IMR-90 (cell line): ENCODE results near the gene SAPCD1. TPM values are rescaled to one million over a fixed set of nuclear protein-coding genes. Genes with fewer than 3 reads are reported as not detected.

Experiments
- ATAC-seq: fragments of 200-7000 bp; cut with Tn5 transposase; 2 replicates; pipeline ENCODE4 v1.9.1; 2020; ENCODE audit warnings: low read depth, mild to moderate bottlenecking, moderate library complexity
- BruUV-seq: library from RNA; stranded (reverse); fragments of 400-500 nt; replicated peaks from 2 replicates; lab custom pipeline; 2021; lab: Mats Ljungman, UMichigan
- CTCF ChIA-PET: fragments of 300-600 bp; formaldehyde crosslinking; extraction: SDS; loops from one replicate; lab custom pipeline; 2021; ENCODE audit warnings: antibody characterized with exemption; lab: Yijun Ruan, JAX
- POLR2A ChIA-PET: fragments of 300-600 bp; sonication (Branson Sonifier 250); formaldehyde crosslinking; loops from one replicate; lab custom pipeline; 2022; ENCODE audit warnings: antibody characterized with exemption; ENCODE audit not compliant: unreplicated experiment; lab: Charles Lee
- DNase-seq: peaks from one replicate; pipeline ENCODE4 v3.0.0; 2013
- H2AFZ ChIP-seq: replicated peaks from 2 replicates; pipeline ENCODE3; 2013; ENCODE audit warnings: low read length, mild to moderate bottlenecking; ENCODE audit not compliant: poor library complexity
- H2AK5ac ChIP-seq: 2 replicates; pipeline ENCODE4 v1.6.1; 2013; ENCODE audit warnings: low read depth, low read length, inconsistent platforms
- H2AK9ac ChIP-seq: replicated peaks from 2 replicates; pipeline ENCODE3; 2013; ENCODE audit warnings: mild to moderate bottlenecking, low read depth, low read length, moderate library complexity; ENCODE audit not compliant: poor library complexity
- H2BK120ac ChIP-seq: 2 replicates; pipeline ENCODE4 v1.6.1; 2013; ENCODE audit warnings: low read depth, low read length, inconsistent platforms
- H2BK15ac ChIP-seq: 3 replicates; pipeline ENCODE4 v1.6.1; 2013; ENCODE audit warnings: low read depth, low read length, inconsistent platforms
- H2BK20ac ChIP-seq: 2 replicates; pipeline ENCODE4 v1.6.1; 2013; ENCODE audit warnings: low read depth, mild to moderate bottlenecking, inconsistent platforms, low read length, moderate library complexity
- H2BK5ac ChIP-seq: 2 replicates; pipeline ENCODE4 v1.6.1; 2013; ENCODE audit warnings: mild to moderate bottlenecking, low read depth, low read length, inconsistent platforms; ENCODE audit not compliant: poor library complexity, severe bottlenecking
- H3K14ac ChIP-seq: replicated peaks from 2 replicates; pipeline ENCODE4 v1.6.1; 2013; ENCODE audit warnings: low read depth, low read length, inconsistent platforms
- H3K18ac ChIP-seq: 2 replicates; pipeline ENCODE4 v1.6.1; 2013; ENCODE audit warnings: low read depth, low read length, control low read depth
- H3K23ac ChIP-seq: 2 replicates; pipeline ENCODE4 v1.6.1; 2013; ENCODE audit warnings: low read depth, low read length, inconsistent platforms
- H3K27ac ChIP-seq: 2 replicates; pipeline ENCODE4 v1.5.1; 2013; ENCODE audit warnings: mild to moderate bottlenecking, control low read depth, low read length; ENCODE audit not compliant: insufficient read depth
- H3K27me3 ChIP-seq: 2 replicates; pipeline ENCODE4 v1.6.1; 2013; ENCODE audit warnings: low read length; ENCODE audit not compliant: control insufficient read depth, insufficient read depth
- H3K36me3 ChIP-seq: 2 replicates; pipeline ENCODE4 v1.6.1; 2013; ENCODE audit warnings: low read length, mixed read lengths; ENCODE audit not compliant: control insufficient read depth, insufficient read depth
- H3K4ac ChIP-seq: 2 replicates; pipeline ENCODE4 v1.6.1; 2013; ENCODE audit warnings: low read depth, low read length, inconsistent platforms
- H3K4me1 ChIP-seq: 2 replicates; pipeline ENCODE4 v1.6.1; 2013; ENCODE audit warnings: low read length, mixed read lengths; ENCODE audit not compliant: control insufficient read depth, insufficient read depth
- H3K4me2 ChIP-seq: 2 replicates; pipeline ENCODE4 v1.6.1; 2013; ENCODE audit warnings: low read depth, mild to moderate bottlenecking, control low read depth, low read length, moderate library complexity
- H3K4me3 ChIP-seq: 2 replicates; pipeline ENCODE4 v1.5.1; 2013; ENCODE audit warnings: low read depth, mild to moderate bottlenecking, control low read depth, low read length, moderate library complexity; ENCODE audit not compliant: insufficient read depth
- H3K56ac ChIP-seq: 2 replicates; pipeline ENCODE4 v1.6.1; 2013; ENCODE audit warnings: low read length, inconsistent platforms; ENCODE audit not compliant: insufficient read depth; ENCODE audit errors: extremely low read depth
- H3K79me1 ChIP-seq, 2 experiments: 2 replicates each; pipeline ENCODE4 v1.6.1; 2013; ENCODE audit warnings: low read length in 2 of 2, inconsistent platforms in 1 of 2, low read depth in 1 of 2
- H3K9ac ChIP-seq: 2 replicates; pipeline ENCODE4 v1.6.1; 2013; ENCODE audit warnings: low read depth, low read length, control low read depth
- H3K9me1 ChIP-seq: 2 replicates; pipeline ENCODE4 v1.6.1; 2013; ENCODE audit warnings: low read length, inconsistent platforms; ENCODE audit not compliant: insufficient read depth
- H3K9me3 ChIP-seq: 2 replicates; pipeline ENCODE4 v1.6.1; 2013; ENCODE audit warnings: low read length; ENCODE audit not compliant: control insufficient read depth, insufficient read depth
- H4K20me1 ChIP-seq: 2 replicates; pipeline ENCODE4 v1.6.1; 2013; ENCODE audit warnings: low read length, inconsistent platforms; ENCODE audit not compliant: insufficient read depth
- H4K5ac ChIP-seq: 2 replicates; pipeline ENCODE4 v1.6.1; 2013; ENCODE audit warnings: mild to moderate bottlenecking, low read depth, low read length, control low read depth
- H4K8ac ChIP-seq, 2 experiments: 2 replicates each; pipeline ENCODE4 v1.6.1; 2013; ENCODE audit warnings: low read depth in 2 of 2, low read length in 2 of 2, control low read depth in 1 of 2, inconsistent platforms in 1 of 2
- H4K91ac ChIP-seq: 2 replicates; pipeline ENCODE4 v1.6.1; 2013; ENCODE audit warnings: low read depth, low read length, inconsistent platforms; ENCODE audit not compliant: insufficient read depth
- BHLHE40 ChIP-seq: fragments of 150-350 bp; IDR thresholded peaks from 2 replicates; pipeline ENCODE4 v1.6.1; 2016; ENCODE audit warnings: mild to moderate bottlenecking, low read depth, low read length
- MXI1 ChIP-seq: IDR thresholded peaks from 2 replicates; pipeline ENCODE4 v1.6.1; 2012; ENCODE audit warnings: low read depth, mild to moderate bottlenecking, low read length, moderate library complexity, borderline replicate concordance
- POLR2A ChIP-seq: IDR thresholded peaks from 2 replicates; pipeline ENCODE4 v1.6.1; 2012; ENCODE audit warnings: mild to moderate bottlenecking, low read depth, low read length
- RAD21 ChIP-seq: IDR thresholded peaks from 2 replicates; pipeline ENCODE4 v1.6.1; 2012; ENCODE audit warnings: low read length, improper control_type of control experiment
- RFX5 ChIP-seq: IDR thresholded peaks from 2 replicates; pipeline ENCODE4 v1.8.0; 2012; ENCODE audit warnings: low read depth, mild to moderate bottlenecking, low read length, moderate library complexity
- SMC3 ChIP-seq: fragments of 150-350 bp; IDR thresholded peaks from 2 replicates; pipeline ENCODE4 v1.6.1; 2016; ENCODE audit warnings: low read depth, mild to moderate bottlenecking, antibody characterized with exemption, low read length, moderate library complexity
- whole genome bisulfite sequencing, 2 experiments: methylation state at CpG; one replicate each; pipeline versions ENCODE4 v1.1.5 to v1.1.7; 2013; ENCODE audit warnings: missing lambda C conversion rate in 2 of 2; ENCODE audit not compliant: insufficient read length in 1 of 2; ENCODE audit errors: extremely low coverage in 2 of 2; 5-methylcytosine and 5-hydroxymethylcytosine counted together
- dilution Hi-C: fragments of 300-500 bp; cut with HindIII; formaldehyde crosslinking; loops from one replicate; pipeline ENCODE4 v1.14.3; 2018; ENCODE audit warnings: low sequenced_read_pairs; ENCODE audit not compliant: unreplicated experiment
- in situ Hi-C: fragments of 300-500 bp; cut with MboI; formaldehyde crosslinking; loops from 3 replicates; pipeline ENCODE4 v1.14.3; 2019; ENCODE audit warnings: low sequenced_read_pairs, inconsistent platforms, mixed read lengths
- intact Hi-C: fragments of 100-400 bp; cut with micrococcal nuclease; formaldehyde crosslinking; loops from 2 replicates; pipeline ENCODE4 v1.10.0; 2022
- polyA plus RNA-seq, 3 experiments: library from polyadenylated mRNA; depleted of rRNA; stranded (reverse); fragments of >200 nt; gene quantifications; 2 replicates each; pipeline ENCODE4 v1.2.3, GENCODE V29; 2012; ENCODE audit warnings: low replicate concordance in 1 of 3
- total RNA-seq: library from RNA; depleted of rRNA; stranded (reverse); fragments of >200 nt; gene quantifications from 2 replicates; pipeline ENCODE4 v1.2.3, GENCODE V29; 2012

The SAPCD1 gene
- total and polyA plus RNA-seq, 2 of the 4 experiments (the other 2 are of a cell fraction), result 2.3 TPM; not detected in 1

DNA sequence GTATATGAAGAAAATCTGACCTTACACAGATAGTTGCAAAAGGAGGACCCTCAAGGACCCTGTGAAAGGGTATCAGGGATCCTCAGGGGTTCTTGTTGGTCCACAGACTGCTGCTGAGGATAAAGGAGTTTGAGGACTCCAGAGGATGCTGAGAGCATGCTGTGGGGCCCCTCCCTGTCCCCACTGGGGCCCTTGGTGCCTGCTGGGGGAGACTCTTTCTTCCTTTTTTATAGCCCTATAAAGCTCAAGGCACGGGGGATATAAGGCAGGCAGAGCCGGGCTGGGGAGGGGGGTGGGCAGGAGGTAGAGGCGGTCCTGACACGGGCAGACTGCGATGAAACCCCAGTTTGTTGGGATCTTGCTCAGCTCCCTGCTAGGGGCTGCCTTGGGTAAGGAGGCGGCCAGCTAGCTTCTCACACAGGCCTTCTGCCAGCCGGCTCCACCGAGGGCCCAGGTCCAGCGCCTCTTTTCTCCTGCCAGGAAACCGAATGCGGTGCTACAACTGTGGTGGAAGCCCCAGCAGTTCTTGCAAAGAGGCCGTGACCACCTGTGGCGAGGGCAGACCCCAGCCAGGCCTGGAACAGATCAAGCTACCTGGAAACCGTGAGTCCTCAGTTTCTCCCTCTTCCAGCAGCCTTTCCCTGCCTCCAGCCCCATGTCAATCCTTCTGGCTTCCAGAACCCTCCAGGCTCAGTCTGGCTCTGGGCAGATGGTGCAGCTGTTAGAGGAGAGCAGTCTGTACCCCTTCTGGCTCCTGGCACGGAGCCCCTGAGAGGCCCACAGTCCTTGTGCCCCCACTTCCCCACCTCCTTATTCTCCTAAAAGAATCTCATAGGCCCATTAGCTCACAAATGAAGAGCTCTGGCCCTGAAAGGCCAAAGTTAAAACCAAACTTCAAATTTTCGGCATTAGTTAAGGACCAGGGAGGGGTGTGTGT, 47.2 kb upstream of the SAPCD1 start, which contains the start of gene LY6G6D:
Gene LY6G6D (plus strand): TSS at position 327 of the 937 bp plus-strand sequence. CDS start 8 bp downstream, at position 335.
- Histone ChIP-seq H3K14ac (no peak within 1 kb of the TSS), H4K20me1 (no peaks in the 10 kb centered on the region; the same call in 1 of the 2 replicates), H2BK15ac (no peak within 1 kb of the TSS), H2AFZ (no peak within 1 kb of the TSS), H3K4me1 (no peaks in the 10 kb centered on the region), H3K27me3 (peaks cover 32% of the 10 kb centered on the region), H2BK20ac (no peak within 1 kb of the TSS), H3K23ac (0 out of 2 replicates have a peak within 1 kb of the TSS, but pooled peaks have one; percentile 59), H2BK120ac (no peak within 1 kb of the TSS), H3K4me3 (no peak within 1 kb of the TSS), H3K9me1 (peaks cover 4% of the 10 kb centered on the region; the same call in 1 of the 2 replicates), H3K9ac (no peak within 1 kb of the TSS), H3K36me3 (no peaks in the 10 kb centered on the region), H2AK5ac (no peak within 1 kb of the TSS), H4K8ac (no peak within 1 kb of the TSS), H3K9me3 (no peaks in the 10 kb centered on the region), H4K91ac (no peak within 1 kb of the TSS), H3K18ac (no peak within 1 kb of the TSS), H3K27ac (no peak within 1 kb of the TSS), H4K5ac (no peak within 1 kb of the TSS), H3K79me1 (no peaks in the 10 kb centered on the region), H3K56ac (no peak within 1 kb of the TSS), H2AK9ac (peak within 1 kb of the TSS; percentile 52), H3K4ac (no peak within 1 kb of the TSS), H3K4me2 (no peak within 1 kb of the TSS), H2BK5ac (no peak within 1 kb of the TSS)
- intact Hi-C loops (no loop called here), in situ Hi-C loops (no loop called here), dilution Hi-C loops (no loop called here)
- CTCF ChIA-PET, result interaction anchor here (0.6 kb wide), 1 partner anchor 17 kb away, joined by 3 read pairs; no protein-coding TSS in a partner anchor
- TF ChIP-seq SMC3 (no peak), BHLHE40 (no peak), MXI1 (no peak), POLR2A (no peak), RAD21 (no peak), RFX5 (no peak)
- DNase-seq (no peak), ATAC-seq (no peak)
- BruUV-seq, result no TSS peak
- POLR2A ChIA-PET, result interaction anchor here (0.5 kb wide), 1 partner anchor 24 kb away, joined by 3 read pairs; the partner anchor contains the start of gene MSH5
- 52% methylated on average over 8 of the region's 16 CpGs; no CpG with 5 or more reads in 1 of the 2 experiments for WGBS, 2 experiments
